ENCODE measurements around the gene INSR. TPM values are rescaled to one million over a fixed set of nuclear protein-coding genes. Genes with fewer than 3 reads are reported as not detected.

The INSR gene
- total and polyA plus RNA-seq, 2 of the 8 experiments (the other 6 are each of a cell fraction or from before 2014, with no cell fraction given) = 13.1 to 48.7 TPM

- Histone ChIP-seq H3K27me3 (replicated peaks in 1 of 4; ENCODE audit: control insufficient read depth in 3 of 4, extremely low read depth in 1 of 4, insufficient read depth in 3 of 4, low read length in 3 of 4) (no peaks in the 10 kb centered on the region), H2BK15ac (ENCODE audit: low read length) (no peak overlapping the region), H3K4me2 (ENCODE audit: insufficient read depth in 1 of 2, low read depth in 2 of 2, low read length in 2 of 2) (no peak overlapping the region), H4K8ac (ENCODE audit: extremely low read depth, insufficient read depth, low read length) (no peak overlapping the region), H2AK5ac (ENCODE audit: low read depth, low read length) (no peak overlapping the region), H3K23me2 (ENCODE audit: low read depth, low read length) (peaks cover 4% of the 10 kb centered on the region; the same call in 1 of the 2 replicates), H3K23ac (ENCODE audit: insufficient read length) (no peak overlapping the region), H2BK5ac (ENCODE audit: low read depth, low read length) (no peak overlapping the region), H3K4ac (replicated peaks; ENCODE audit: insufficient read length, low read depth, low read length) (no peak overlapping the region), H2AFZ (ENCODE audit: low read length) (no peak overlapping the region), H2BK12ac (ENCODE audit: low read depth, low read length) (no peak overlapping the region), H3K4me3 (ENCODE audit: extremely low read depth in 1 of 4, insufficient read depth in 2 of 4, low read depth in 3 of 4, low read length in 4 of 4) (no peak overlapping the region), H3K56ac (replicated peaks; ENCODE audit: insufficient read length, low read depth, low read length) (no peak overlapping the region), H3K4me1 (replicated peaks in 1 of 4; ENCODE audit: control insufficient read depth in 3 of 4, insufficient read depth in 4 of 4, low read length in 3 of 4) (no peaks in the 10 kb centered on the region), H4K5ac (ENCODE audit: insufficient read length, low read depth, low read length) (no peak overlapping the region), H3K79me2 (ENCODE audit: control insufficient read depth in 1 of 2, insufficient read depth in 2 of 2, low read length in 2 of 2) (no peaks in the 10 kb centered on the region), H3K9me3 (ENCODE audit: insufficient read depth in 2 of 2, low read depth in 1 of 2, low read length in 1 of 2) (peaks cover 7 to 12% of the 10 kb centered on the region in 2 experiments; a peak in 3 of 4 replicates), H3K18ac (ENCODE audit: extremely low read depth, low read length) (no peak overlapping the region), H3K9ac (replicated peaks in 1 of 4; ENCODE audit: extremely low read depth in 1 of 4, low read depth in 3 of 4, low read length in 3 of 4) (no peak overlapping the region), H4K91ac (replicated peaks; ENCODE audit: insufficient read length, low read length) (no peak overlapping the region), H2BK20ac (ENCODE audit: low read length) (no peak overlapping the region), H3K79me1 (ENCODE audit: low read depth, low read length) (peaks cover 4% of the 10 kb centered on the region), H3K14ac (ENCODE audit: insufficient read length) (no peak overlapping the region), H4K20me1 (replicated peaks in 1 of 2; ENCODE audit: control insufficient read depth in 1 of 2, insufficient read depth in 2 of 2, low read length in 2 of 2) (no peaks in the 10 kb centered on the region), H3K36me3 (ENCODE audit: control insufficient read depth in 2 of 4, insufficient read depth in 4 of 4, low read length in 3 of 4) (peaks cover 6 to 50% (median 35%) of the 10 kb centered on the region in 4 experiments; a peak in 7 of 8 replicates), H2BK120ac (replicated peaks; ENCODE audit: low read depth, low read length) (no peak overlapping the region), H3K27ac (ENCODE audit: low read depth, low read length) (no peak overlapping the region)
- POLR2A ChIA-PET (ENCODE audit: partially characterized antibody) = no interaction called here
- CTCF ChIA-PET (ENCODE audit: partially characterized antibody) = no interaction called here
- DNase-seq (ENCODE audit: low read depth in 1 of 2, low spot score in 2 of 2) (no peak), FAIRE-seq (no peak)
- WGBS, 2 experiments (ENCODE audit: extremely low coverage in 1 of 2, insufficient coverage in 1 of 2, insufficient read length in 1 of 2, insufficient replicate concordance in 2 of 2, low coverage in 1 of 2, low lambda C conversion rate in 2 of 2, missing lambda C conversion rate in 1 of 2) = 93% methylated on average over 16 of the region's 16 CpGs; no CpG with 5 or more reads in 1 of the 2 experiments
- TF ChIP-seq ZNF274 (IDR thresholded peaks at IDR 0.05; ENCODE audit: borderline replicate concordance, extremely low read depth, low read length) (no peak), KDM5A (IDR thresholded peaks at IDR 0.05; ENCODE audit: low read length) (no peak), ATF2 (IDR thresholded peaks at IDR 0.05; ENCODE audit: low read length) (no peak), EGR1 (IDR thresholded peaks at IDR 0.05; ENCODE audit: borderline replicate concordance, low read depth, low read length) (no peak), MAFK (IDR thresholded peaks at IDR 0.05; ENCODE audit: low read depth, low read length) (no peak), BCL11A (IDR thresholded peaks at IDR 0.05; ENCODE audit: low read depth in 2 of 2, low read length in 2 of 2) (no peak), MAX (IDR thresholded peaks at IDR 0.05) (no peak), TAF7 (optimal IDR thresholded peaks at IDR 0.05; ENCODE audit: borderline replicate concordance, low read depth, low read length) (no peak), SIX5 (IDR thresholded peaks at IDR 0.05; ENCODE audit: low read depth, low read length) (no peak), ATF3 (IDR thresholded peaks at IDR 0.05; ENCODE audit: insufficient read depth, low read depth, low read length) (no peak), TEAD4 (IDR thresholded peaks at IDR 0.05; ENCODE audit: low read depth, low read length) (no peak), HDAC6 (IDR thresholded peaks at IDR 0.05; ENCODE audit: low read depth, low read length) (no peak)
Measured at GRCh38 chr19:7122701-7123100, 171.5 kb downstream of the INSR start.

Data from H1 (cell line).